NCI-H748 (cell line): ENCODE measurements around the gene PTPRM.
"Not testable (repeated sequence)": the region's sequence is repeated elsewhere in the genome, so short reads cannot be mapped to it uniquely, and the experiment has no call there.

Experiments
- DNase-seq: peaks from one replicate; lab custom pipeline; 2025; ENCODE audit not compliant: unreplicated experiment; lab: John Stamatoyannopoulos, UW

PTPRM gene

DNA sequence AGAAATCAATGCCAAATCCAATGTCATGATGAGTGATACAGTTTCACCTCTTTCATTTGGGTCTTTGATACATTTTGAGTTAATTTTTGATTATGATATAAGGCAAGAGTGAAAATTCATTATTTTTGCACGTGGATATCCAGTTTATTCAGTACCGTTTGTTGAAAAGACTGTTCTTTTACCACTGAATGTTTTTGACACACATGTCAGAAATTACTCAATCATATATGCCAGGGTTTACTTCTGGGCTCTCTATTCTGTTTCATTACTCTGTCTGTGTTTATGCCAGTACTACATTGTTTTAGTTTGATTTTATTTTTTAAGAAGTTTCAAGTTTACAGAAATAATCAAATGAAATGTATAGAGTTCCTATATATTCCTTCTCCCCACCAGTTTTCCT, 154.4 kb downstream of the PTPRM start:
- no peak for DNase-seq

DNA sequence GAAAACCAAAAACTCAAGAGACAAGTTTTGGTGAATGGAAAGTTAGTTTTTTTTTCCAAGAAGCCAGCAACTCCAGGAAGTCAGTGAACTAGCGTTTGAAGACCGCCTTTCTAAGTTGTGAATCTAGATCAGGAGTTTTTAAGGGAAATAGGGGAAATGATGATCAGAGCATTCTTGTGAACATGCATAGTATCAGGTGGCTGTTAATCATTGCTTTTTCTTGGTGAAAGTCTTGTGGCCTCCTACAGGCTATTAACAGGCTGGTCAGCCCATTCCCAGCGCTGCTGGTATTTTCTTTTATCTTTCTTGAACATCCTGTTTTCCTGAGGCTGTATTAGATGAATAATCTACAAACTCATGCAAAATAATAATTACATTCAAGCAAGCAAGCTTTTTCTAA, 155.8 kb downstream of the PTPRM start:
- DNase-seq, result no peak

DNA sequence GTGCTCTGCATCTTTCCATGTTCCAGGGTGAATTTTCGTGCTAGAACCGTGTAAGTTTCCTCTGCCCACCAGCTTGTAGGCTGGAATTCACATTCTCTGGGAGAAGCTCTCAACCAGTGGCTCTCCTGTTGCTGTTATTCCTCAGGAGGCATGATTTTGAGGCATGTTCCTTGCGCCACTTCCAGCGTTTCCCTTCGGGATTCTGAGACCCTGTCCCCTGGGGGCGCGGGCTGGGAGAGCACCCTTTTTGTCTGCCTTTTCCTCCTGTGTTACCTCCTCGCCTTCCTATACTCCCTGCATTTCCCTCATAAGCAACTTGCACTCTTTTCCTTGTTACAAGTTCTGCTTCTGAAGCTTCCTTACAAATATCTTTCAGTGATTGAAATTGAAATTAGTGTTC, 156.4 kb downstream of the PTPRM start:
- no peak for DNase-seq

DNA sequence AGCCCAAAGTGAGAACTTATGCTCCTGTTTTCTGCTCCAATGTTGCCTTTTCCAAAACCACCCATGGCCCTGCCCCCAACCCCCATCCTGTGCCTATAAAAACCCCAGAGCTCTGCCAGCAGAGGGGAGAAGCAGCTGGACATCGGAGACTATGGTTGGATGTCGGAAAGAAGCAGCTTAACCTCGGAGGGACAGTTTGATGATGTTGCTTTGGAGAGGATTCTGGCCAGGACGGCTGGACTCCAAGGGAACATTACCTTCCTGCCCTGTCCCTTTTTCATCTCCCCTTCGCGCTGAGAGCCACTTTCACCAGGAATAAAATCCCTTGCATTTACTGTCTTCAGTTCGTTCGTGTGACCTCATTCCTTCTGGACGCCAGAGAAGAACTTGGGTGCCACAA, 158.4 kb downstream of the PTPRM start:
- DNase-seq, result no peak

DNA sequence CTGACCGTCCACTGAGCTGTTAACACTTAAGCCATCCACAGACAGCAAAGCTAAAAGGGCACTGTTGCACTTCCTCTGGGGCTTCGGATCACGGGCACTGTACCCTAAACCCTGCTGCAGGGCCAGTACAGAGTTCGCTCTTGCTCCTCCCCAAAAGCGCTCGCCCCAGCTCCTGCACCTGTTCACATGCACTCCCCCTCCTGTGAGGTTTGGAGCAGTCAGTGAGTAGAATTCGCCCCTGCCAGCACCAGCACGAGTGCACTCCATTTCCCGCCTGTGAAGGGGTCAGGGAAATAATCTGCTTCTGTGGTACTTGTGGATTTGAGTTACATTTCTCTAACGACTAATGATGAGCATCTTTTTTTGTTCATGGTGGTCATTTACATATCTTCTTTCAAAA, 158.8 kb downstream of the PTPRM start:
- DNase-seq, result no peak

DNA sequence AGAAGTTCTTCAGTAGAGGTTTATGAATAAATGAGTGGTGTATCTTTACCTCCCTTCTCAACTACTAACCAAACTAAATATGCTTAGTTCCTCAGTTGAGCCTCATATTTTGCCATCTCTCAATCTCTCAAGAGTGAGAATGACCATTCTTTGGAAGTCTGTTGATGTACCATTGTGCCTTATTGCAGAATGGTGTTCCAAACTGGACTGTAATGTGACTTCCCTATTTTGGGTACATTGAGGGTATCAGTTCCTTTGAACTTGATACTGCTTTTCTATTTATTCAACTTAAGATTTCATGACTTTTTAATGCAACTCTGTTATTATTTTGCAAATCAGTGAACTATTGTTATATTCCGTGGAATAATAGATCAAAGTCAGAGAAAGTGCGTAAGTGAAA, 159.4 kb downstream of the PTPRM start:
- DNase-seq, result no peak

DNA sequence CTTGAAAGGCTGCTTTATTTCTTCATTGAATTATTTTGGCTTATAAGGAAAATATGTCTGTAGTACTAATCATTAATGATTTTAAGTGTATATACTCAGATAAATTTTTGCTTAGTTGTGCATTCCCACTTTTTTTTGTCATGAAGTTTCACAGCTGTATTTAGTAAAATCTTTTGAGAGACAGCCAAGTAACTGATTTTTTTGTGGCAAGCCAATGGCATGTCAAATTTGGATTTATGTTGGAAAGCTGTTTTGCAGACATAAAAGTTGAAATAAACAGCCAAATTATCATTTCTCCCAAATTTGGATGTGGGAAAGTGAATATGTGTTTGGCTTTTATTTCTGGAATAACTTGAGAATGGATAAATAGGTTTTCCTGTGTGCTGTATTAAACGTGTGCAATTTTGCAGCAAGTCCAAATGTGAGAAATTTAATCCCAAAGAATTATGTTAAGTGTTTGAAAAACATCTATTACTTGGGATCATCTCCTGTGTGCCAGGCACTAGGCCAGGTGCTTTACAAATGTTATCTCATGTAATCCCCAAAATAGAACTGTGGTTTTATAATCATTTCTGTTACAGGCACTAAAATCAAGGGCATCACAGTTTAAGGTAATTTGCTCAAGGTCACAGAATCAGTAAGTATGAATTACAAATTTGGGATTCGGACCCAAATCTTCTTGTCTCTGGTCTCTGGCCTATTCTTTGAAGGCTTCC, 160.4 kb downstream of the PTPRM start:
- DNase-seq, result no peak

DNA sequence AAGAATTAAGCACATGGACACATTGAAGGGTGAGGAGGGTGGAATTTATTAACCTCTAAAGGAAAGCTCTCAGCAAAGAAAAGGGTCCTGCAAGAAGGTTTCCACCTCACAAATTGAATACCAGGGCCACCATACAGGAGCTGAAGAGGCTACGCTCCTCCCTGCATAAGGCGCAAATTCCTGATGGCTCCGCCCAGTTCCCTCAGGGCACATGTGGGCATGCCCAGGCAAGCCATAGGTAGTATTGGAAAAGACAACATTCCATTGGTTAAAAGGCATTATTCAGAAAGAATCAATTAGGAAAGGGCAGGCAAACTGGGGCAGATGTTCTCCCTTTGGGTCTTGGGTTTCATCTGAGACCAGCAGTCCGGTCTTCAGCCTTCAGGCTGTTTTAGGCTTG, 161.2 kb downstream of the PTPRM start:
- no peak for DNase-seq

DNA sequence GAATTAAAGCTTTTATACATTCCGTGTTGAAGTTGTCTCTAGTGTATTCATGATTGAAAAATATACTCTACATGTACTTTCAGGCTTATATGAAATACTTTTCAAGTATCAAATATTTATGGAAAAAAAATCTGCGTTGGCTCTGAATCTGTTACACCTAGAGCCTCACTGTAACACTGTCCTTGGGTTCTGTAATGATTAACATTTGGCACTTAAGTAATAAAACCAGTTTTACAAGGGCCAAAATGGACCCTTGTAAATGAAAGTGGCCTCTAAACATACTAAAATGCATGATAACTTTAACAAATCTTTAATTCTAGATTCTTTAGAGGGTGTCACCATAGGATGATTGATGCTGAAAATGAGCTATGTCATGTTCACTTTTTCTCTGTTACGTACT, 162.8 kb downstream of the PTPRM start:
- DNase-seq, result no peak

DNA sequence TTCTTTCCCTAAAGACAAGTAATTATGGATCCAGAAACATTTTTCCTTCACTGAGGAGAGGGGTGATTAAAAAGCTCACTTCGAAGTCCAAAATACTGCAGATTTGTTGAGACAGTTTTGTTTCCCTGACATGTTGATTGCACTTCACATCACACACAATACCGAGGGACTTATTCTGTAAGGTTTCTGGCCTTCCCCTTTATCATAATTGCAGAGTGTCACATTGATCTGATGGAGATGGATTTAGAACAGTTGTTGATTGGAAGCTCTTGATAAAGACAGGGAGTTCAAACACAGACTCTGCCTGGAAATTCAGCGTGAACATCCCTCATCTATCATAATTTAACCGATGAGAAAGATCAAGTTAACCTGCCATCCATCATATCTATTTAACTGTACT, 163.6 kb downstream of the PTPRM start:
- no peak for DNase-seq

DNA sequence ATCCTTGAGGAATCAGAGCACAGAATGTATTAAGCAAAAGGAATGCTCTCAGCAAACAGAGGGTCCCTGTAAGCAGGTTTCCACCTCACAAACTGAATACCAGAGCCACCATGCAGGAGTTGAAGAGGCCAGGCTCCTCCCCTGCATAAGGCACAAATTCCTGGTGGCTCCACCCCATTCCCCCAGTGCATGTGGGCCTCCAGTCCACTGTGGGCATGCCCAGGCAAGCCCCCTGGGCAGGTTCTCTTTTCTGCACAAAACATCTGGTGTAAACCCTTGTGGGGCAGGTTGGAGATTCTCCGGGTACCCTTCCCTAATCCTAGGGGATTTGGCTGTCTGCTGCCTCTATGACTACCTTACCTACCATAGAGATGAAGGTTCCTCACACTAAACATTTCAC, 166.5 kb downstream of the PTPRM start:
- DNase-seq, result no peak

DNA sequence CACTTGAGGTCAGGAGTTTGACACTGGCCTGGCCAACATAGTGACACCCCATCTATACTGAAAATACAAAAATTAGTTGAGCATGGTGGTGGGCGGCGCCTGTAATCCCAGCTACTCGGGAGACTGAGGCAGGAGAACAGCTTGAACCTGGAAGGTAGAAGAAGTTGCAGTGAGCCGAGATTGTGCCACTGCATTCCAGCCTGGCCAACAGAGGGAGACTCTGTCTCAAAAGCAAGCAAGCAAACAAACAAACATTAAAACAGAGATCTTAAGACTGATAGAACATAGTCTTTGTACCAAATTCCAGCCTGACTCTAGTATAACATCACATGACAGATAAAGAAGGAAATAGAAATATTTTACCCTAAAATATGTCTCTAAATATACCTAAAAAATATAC, 168.1 kb downstream of the PTPRM start:
- no peak for DNase-seq

DNA sequence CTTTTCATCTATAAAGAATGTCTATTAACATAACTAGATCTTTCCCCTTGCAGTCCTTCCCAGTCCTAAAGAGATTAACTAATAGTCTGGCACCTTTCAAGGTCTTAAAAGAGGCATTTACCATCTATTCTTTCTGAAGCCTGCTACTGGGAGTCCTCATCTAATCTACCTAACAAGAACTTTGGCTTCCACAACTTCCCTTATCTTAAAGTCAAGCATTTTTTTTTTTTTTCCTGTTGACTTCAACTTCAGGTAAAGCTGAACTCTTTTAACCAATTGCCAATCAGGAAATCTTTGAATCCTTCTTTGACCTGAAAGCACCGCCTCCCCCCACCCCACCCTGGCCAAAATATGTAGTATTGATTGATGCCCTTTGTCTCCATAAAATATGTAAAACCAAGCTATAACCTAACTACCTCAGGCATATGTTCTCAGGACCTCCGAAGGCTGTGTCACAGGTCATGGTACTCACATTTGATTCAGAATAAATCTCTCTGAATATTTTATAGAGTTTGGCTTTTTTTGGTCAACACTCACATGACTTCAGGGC, 168.6 kb downstream of the PTPRM start:
- no peak for DNase-seq

DNA sequence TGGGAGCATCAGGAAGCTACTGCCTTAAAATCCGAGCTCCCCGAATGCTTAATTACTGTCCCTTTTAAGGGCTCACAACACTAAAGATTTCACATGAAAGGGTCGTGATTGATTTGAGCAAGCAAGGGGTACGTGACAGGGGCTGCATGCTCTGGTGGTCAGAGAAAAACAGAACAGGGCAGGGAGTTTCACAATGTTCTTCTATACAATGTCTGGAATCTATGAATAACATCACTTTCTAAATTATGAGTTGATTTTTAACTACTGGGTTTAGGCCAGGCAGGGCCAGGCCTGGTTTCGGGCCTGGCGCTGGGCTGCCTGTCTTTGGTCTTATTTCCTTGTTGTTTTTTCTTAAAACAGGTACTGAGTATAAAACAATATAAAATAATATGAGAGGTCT, 169.4 kb downstream of the PTPRM start:
- not testable (repeated sequence) for DNase-seq

DNA sequence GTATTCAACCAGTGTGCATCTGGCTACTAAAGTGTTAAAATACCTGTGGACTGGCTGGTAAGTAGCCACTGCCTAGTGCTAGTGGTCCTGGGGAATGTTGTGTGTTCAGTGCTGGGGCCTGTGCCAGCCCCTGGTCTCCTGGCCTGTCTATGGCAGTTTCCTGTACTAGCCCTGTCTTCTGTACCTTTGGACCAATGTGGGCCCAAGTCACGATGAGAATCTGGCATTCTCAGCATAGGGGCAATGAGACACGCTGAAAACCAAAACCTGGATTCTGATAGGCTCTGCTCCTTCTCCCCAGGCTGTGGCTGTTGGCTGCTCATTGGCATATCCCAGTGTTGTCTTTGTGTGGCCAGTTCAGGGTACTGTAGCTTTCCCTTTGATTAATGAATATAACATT, 170.4 kb downstream of the PTPRM start:
- DNase-seq, result no peak

DNA sequence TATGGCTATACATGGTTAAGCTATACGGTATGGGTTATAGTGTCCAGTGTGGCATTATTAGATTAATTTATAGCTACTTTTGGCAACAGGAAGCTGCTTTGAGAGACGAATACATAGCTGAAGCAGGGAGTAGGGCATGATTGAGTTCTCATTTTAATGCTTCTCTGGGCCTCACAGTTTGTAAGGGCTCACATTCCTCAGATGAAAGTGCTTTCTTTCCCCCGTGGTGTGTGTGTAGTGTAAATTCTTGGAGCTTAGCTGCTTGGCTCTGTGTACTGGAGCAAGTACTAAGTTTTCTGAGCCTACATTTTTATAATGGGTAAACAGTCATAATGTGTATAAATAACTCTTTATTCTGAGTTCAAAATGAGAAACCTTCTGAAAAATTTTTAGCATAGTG, 173.7 kb downstream of the PTPRM start:
- DNase-seq, result no peak

DNA sequence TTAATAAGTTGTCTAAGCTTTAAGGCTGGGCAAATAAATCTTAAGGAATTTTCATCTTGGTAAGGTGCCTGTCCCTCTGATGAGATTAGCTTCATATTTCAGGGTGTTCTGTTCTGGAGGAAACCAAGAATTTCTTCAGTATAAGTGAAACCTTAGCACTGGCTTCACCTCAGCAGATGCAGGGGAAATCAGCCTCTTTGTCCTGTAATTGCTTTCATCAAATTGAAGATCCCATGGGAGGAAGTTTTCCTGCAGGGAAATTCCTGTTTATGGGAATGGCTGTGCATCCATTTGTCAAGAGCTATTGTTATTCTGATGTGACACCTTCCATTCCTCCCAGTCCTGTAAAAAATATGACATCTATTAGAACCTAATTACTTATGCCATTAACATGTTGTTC, 174.5 kb downstream of the PTPRM start:
- no peak for DNase-seq

DNA sequence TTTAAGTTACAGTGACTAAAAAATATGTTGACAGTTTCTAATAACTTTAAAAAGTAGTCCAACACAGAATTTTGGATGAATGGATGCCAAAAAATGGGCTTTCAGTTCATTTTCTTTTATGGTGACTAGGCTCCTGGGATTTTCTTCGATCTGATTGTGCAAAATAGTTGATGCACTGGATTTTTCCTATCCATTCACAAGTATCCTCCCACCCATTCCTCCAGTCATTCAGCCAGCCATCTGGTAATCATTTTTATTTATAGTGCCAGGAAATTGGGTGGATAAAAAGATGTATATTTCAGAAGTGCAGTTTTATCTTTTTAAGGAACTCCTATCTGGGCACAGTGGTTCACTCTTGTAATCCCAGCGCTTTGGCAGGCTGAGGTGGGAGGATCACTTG, 175.1 kb downstream of the PTPRM start:
- no peak for DNase-seq

DNA sequence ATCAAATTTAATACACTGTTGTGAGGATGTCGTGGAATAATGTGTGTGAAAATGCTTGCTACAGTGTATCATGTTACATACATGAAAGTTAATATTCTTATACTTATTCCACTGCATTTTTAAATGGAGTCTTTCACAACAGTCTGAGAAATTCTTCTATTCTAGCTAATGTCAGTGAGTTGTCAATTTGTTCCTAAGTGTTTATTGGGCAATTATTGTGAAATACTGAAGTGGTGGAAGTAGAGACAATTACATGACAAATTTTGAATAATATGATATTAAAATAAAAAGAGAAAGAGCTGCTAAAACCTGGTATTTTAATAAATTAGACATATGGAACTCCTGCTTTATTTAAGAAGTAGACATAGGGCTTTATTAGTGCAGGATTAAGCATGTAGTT, 176.1 kb downstream of the PTPRM start:
- no peak for DNase-seq

DNA sequence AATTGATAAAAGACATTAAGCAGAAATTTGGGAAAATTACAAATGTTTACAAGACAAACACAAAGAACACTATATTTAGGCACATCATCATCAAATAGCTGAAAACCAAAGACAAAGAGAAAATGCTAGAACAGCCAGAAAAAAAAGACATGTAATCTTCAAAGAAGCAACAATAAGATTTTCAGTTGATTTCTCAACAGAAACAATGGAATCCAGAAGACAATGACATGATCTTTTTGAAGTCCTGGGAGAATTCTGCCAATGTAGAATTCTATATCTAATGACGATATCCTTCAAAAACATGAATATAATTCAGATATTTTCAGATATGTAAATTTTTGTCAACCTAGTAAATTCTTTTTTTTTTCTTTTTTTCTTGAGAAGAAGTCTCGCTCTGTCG, 179.0 kb downstream of the PTPRM start:
- no peak for DNase-seq

DNA sequence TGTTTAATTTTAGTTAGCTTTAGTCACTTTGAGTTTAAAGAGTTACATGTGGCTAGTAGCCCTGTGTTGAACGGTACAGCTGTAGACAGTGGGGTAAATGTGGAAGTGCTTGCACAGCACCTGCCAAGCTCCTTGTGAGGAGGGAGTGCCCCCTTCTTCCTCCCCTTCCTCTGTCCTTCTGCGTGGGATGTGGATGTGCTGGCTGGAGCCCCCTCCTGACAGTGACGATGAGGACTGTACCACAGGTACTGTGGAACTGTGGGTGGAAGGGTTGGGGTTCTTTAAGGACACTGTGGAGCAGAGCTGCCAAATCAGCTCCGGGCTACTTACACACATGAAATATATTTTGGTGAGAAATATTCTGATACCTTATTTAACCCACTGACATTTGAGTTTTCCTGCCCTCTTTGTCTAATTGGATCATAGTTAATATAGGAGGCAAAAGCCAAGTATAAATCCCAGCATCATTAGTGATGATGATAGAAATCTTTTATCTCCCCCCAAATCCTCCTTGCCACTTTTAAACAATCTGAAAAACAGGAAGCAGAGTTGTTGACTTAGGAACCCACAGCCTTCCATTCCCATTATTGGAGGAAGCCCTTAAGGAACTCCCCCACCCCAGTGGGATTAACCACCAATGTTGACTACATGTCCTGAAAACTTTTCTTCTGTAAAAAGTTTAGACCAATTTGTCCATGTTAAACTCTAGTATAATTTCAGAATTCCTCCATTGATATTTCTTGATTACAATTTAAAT, 181.3 kb downstream of the PTPRM start:
- no peak for DNase-seq

DNA sequence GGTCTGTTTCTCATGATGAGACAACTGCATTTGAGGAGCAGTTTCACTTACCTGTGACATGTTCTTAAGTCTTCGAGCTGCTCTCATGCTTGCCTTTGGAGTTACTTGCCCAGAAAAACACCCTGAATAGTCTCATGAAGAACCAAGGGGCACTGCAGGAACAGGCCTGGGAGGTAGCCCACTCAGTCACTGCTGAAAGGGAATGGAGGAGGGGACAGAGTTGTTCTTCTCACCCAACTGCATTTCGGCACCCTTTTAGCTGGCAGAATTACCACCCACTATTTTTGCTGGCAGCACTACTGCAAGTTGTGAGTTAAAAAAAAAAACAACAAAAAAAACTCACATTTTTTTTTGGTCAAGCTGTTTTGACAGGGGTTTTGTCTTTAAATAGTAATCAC, 181.9 kb downstream of the PTPRM start:
- DNase-seq, result no peak
